Femur (tissue), 1 donor: ENCODE results near the gene CTNNBIP1.
"Not testable (repeated sequence)": the region's sequence is repeated elsewhere in the genome, so short reads cannot be mapped to it uniquely, and the experiment has no call there.

Source experiments
- DNase-seq: peaks from one replicate; pipeline ENCODE4 v3.0.0-alpha.2; 2017

Gene CTNNBIP1, protein sequence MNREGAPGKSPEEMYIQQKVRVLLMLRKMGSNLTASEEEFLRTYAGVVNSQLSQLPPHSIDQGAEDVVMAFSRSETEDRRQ

DNA sequence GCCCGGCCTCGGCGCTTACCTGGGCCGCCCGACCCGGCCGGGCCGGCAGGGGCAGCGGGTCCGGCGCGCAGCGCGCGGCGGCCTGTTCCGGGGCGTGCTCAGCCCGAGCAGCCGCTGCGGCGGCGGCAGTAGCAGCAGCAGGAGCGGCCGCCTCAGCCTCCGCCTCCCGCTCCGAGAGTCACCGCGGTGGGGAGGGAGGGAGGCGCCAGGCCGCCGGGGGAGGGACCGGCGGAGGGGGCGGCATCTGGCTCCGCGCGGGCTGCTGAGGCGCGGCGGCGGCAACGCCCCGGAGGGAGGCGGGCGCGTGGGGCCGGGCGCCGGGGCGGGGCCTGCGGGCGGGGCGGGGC is at the start of gene CTNNBIP1:
TSS of gene CTNNBIP1 (minus strand) at position 194 of the 347 bp plus-strand sequence. CDS start 38,205 bp downstream, outside the sequence.
- DNase-seq = no peak

DNA sequence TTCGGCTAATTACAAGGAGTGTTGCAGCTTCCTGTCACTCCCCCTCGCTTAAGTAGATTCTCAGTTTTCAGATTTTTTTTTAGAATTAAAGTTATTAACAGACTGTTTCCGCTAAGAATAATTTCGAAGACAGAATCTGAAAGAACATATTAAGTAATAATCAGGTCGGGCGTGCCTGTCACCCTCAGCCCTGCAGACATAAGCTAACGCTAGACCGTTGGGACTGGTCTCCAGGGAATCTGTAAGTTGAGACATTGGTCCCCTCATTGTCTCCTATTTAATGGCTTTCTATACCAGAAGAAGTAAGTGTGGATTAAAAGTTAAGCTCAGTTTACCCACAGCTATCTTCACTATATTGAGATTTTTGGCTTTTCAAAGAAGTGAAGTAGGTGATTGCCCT is 47.7 kb upstream of the CTNNBIP1 start:
- DNase-seq = no peak

DNA sequence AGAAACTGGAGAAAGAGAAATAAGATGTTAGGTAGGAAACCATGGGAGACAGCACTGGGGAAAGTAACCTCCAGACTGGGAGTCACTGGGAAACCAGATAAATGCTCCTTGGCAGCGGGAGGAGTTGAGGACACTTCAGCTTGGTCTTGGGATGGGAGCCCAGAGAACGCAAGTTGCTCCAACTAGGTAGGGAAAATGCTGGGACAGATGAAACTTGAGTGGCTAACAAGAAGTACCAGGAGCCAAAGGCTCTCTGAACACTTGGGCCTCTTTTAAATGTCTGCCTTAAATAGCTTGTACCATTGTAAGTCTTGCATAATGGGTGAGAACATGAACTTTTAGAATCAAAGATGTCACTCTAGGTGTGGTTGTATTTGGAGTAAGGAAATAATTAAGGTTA is 36.2 kb upstream of the CTNNBIP1 start:
- no peak for DNase-seq

DNA sequence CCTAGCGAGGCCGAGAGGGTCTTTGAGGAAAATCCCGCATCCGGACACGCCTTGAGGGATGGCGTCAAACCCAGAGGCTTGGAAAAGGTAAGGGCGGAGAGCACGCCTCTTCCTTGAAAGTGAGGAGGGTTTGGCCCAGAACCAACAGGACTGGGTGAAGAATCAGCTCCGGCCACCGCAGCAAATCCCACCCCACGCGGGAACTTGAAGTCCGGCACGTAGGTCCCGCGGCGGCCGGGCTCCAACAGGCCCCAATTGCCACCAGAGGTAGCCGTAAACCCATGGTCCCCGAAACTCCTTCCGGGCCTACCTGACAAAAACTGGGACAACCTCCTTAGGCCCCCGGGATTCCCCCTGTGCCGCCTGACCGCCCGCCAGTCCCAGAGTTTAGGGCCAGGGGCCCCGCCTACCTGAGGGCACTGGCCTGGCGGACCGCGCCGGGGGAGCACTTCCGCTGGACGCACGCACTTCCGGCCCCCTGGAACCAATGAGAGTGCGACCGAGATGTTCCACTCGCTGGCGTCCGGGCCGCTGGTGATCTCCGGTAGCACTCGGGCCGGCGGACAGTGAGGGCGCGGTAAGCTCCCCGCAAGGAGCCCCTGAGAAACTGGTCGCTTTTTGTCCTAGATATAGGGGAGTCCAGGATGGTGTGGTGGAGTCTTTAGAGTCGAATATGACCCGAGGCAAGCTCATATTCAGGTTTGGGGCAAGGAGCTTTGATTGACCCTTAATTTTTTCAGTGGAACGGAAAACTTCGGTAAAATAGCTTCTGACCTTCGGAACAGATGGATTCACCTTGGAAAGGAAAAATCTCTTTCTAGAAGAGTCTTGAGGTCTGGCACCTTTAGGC is 33.1 kb upstream of the CTNNBIP1 start, which contains the start of the genes LZIC and NMNAT1:
TSS of gene LZIC (minus strand) at position 453 of the 850 bp plus-strand sequence. CDS start 6,772 bp downstream, outside the sequence.
TSS of gene NMNAT1 (plus strand) at position 537 of the 850 bp plus-strand sequence. CDS start 28,599 bp downstream, outside the sequence.
- peak; percentile 96 for DNase-seq

DNA sequence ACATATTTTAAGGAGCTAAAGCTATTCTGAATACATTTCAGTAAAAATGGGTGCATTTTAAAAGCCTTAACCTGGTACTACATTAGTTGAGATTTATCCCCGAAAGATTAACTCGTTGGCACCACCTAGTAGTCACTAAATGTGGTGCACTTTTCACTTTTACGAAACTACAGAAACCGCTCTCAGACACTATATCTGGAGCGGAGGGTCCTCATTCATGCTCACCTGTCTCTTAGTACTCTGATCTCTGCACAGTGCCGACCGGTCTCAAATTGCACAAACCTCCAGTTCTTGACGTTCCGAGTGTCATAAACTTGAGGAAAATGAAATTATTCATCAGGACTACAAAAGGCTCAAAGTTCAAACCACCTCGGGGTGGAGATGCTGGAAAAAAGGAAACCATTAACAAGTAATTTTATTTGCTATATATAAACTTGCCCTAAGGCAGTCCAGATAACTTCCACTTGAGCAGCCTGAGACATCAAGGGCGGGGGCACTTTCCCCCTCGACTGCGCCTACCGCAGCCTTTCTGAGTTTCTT is 32.4 kb upstream of the CTNNBIP1 start:
- DNase-seq = no peak

DNA sequence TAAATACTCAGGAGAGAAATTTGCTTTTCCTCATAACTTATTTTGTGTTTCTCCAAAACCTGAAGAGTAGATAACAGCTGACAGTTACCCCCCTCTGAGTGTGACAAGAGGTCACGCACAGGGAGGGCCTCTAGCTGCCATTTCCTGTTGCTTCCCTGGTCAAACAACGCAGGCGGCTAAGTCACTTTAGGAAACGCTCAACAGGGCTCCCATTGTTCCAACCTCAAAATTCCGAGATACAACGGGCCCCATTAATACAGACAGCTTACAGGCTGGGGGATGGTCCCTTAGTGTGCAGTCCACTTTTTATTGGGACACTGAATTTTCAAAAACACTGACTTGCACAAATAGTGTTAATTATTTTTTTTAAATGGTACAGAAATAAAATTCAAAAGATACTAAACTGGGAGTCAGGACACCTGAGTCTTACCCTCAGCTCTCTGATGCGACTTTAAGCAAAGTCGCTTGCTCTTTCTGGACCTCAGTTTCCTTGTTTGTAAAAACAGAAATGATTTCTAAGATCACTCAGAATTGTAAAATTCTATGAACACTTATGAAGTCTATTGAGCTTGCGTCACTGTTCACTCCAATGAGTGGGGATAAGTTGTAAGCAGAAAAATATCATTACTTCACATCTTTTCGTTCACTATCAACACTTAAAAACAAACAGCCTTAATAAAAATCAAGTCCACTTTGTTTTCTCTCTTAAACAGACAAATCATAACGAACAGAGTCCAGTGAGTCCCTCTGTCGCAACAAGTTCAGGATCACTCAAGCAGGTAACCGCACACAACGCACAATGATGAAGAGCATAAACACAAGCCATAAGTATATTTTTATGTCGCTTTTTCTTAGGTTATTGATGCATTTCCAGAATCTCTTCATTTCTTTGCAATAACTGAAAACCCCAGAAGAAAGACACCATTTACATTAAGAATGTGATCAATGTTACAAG is 19.6 kb upstream of the CTNNBIP1 start:
- DNase-seq = no peak

DNA sequence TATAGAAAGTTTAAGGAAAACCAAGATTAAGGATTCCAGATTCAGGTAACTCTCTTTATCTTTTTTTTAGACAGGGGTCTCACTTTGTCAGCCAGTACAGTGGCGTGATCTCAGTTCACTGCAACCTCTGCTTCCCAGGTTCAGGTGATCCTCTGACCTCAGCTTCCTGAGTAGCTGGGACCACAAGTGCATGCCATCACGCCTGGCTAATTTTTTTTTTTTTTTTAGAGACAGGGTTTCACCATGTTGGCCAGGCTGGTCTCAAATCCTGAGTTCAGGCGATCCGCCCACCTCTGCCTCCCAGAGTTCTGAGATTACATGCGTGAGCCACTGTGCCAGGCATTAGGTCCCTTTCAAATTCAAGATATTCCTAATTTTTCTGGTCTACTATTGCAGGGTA is 17.2 kb upstream of the CTNNBIP1 start:
- DNase-seq = no peak

DNA sequence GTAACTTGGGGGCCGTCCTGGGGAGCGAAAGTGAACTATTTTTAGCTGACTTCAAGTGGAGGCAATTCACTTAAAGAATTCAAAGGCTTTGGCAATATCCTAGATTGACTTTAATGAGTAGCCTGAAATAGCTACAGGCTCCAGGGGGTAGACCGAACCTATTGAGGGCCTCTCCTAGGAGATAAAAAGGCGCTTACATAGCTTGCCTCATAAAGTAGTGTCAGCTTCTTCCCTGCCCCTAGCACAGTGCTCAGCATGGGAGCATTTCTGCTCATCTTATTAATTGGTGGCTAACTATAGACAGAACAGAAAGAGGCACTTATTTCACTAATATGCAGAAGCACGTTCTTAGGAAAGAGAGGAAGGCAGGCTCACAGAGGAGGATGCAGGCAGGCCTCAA is 12.3 kb upstream of the CTNNBIP1 start:
- no peak for DNase-seq

DNA sequence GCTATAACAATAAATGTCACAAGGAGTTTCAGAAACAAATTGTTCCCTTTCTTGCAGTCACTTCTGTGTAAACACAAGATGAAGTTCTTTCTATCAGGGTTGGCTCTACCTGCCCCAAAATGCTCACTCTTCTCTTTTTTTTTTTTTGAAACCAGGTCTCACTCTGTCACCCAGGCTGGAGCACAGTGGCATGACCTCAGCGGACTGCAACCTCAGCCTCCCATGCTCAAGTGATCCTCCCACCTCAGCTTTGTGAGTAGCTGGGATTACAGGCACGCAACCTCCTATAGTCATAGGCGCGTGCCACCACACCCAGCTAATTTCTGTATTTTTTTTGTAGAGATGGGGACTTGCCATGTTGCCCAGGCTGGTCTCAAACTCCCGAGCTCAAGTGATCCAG is 10.5 kb upstream of the CTNNBIP1 start:
- no peak for DNase-seq

DNA sequence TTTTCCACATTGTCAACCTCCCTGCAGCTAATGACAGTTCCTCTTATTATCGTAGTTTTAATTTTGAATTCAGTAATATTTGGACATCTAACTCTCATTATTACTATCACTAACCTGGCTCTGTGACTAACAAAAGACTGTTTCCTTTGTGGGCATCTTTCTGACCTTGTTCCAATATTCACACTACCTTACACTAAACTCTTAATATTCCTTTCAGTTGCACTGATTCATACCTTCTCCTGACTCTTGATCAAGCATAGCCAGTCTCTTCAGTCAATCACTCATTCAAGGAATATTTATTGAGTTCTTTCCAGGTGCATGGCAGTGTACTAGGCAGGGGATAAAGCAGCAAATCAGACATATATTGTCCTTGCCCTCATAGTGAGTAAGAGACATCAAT is 7.8 kb upstream of the CTNNBIP1 start:
- DNase-seq = no peak

DNA sequence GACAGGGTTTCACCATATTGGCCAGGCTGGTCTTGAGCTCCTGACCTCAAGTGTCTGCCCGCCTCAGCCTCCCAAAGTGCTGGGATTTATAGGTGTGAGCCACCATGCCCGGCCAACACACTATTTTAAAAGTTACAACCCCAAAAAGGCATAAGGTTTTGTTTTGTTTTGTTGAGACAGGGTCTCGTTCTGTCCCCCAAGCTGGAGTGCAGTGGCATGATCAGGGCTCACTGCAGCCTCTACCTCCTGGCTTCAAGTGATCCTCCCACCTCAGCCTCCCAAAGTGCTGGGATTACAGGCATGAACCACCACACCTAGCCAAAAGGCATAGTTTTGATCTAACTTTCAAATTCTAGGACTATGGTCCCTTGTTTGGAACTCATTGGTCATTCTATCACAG is 7.4 kb upstream of the CTNNBIP1 start:
- DNase-seq = not testable (repeated sequence)

DNA sequence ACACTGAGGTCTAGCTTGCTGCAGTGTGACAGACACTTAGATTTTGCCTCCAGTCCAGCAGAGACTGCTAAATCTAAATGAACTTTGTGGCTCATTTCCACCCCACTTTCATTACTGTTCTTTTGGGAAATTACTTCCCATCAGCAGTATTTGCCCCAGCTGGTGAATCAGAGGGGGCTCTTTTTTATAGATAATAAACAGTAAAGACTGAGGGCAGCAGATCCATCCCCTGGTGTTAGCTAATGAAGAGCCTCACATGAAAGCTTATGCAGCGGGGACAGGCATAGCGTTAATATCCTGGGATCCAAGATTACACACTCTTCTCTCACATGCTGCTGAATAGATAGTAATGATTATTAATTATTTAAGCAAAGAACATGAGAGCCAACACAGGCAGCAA is 6.4 kb upstream of the CTNNBIP1 start:
- DNase-seq = no peak

DNA sequence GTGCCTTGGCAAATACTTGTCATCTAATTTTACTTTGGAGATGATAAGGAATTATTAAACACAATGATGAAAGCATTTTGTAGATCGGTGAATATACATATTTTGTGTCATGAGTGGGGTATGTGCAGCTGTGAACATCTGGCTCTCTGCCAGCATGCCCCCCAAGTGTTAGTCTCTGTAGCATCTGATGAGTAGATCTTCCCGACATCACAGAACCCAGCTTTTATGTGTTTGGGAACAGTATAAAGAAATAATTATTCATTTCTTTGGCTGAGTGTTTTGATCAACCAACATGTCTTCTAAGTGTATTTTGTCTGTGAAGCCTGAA is 4.5 kb upstream of the CTNNBIP1 start:
- no peak for DNase-seq

DNA sequence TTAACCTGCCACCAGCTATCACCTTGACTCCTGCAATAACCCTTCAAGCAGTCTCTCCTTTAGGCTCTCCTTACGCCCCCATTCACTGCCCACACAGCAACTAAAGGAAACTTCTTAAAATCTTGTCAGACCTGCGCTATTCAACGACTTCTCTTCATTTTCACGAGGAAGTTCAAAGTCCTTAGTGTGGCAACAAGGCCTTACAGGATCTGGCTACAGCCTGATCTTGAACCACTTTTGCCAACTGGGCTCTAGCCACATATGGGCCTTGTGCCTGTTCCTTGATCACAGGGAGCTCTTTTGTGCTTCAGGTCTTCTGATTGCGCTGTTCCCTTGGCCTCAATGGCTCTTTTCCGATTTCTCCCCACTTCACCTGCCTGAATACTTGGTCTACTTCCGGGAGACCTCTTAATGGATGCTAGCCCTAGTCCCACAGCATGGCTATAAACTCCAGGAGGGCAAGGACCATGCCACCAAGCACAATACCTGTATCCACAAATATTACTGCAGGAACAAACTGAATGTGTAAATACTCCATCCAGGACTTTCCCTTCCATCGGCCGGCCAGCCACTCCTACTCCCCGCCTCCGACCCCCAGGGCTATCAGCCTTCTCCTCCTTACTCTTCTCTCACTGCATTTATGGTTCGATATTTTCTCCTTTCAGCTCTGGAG is 2.3 kb upstream of the CTNNBIP1 start:
- no peak for DNase-seq

DNA sequence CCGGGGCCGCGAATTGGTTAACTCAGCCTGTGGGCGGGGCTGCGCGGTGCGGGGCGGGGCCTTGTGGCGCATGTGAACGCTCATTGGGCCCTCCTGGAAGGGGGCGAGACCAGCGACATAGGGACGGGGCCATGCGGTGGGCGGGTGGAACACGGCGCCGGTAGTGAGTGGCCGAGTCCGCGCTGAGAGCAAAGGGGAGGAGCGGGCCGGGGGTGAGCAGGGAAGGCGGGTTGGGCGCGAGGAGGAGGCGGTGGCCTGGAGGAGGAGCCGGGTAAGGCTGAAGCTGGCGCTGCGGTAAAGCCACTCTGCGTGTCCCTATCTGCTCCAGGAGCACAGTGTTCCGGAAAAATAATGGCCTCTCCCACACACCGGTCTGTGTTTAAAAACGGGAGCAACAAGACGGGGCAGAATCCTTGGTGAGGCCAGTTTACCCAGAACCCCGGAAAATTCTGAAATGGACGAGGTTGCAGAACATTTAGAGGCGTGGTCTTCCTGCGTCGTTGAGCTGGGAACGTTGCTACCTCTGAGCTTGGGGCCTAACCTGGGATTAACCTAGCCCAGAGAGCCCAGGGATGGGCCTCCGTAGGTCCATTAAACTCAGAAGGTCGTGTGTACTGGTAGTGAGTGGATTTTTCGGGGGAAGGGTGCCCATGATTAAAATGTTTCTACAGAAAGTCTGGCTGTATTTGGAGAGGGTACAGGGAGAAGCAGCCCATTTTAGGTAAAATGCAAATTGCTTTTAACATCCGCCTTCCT is 532 bp upstream of the CTNNBIP1 start:
- DNase-seq = peak; percentile 100

DNA sequence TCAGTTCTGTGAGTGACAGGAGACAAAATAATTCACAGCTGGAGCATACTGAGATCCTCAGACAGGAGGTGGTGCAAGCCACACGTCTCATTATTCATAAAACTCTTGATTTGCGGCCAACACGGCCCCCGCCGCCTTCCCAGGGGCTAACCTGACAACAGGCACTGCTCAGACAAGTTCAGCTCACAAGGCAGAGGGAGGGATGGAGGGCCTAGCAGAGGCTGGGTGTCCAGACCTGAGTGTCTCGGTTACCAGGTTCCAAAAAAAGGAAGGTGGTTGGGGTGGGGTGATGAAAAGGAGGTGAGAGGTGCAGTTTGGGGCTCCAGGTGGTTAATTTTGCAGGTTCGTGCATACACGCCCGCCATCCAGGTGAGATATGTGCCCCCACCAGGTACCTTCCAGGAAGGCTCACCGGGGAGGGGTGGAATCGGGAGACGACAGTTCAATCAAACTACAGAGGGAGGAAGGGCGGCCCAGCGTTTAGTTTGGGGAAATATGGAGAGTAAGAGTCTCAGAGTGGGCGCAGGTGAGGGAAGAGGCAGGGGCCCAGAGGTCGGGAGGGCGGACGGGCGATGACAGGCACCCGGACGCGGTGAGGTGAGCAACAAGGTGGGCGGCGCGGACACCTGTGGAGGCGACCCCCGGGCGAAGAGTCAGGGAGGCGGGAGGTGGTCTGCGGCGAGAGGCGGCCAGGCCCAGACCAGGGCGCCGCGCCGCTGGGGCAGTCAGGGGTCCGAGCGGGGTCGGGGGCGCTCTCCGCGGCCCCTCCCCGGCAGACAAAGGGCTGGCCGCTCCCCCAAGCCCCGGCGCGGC is 629 bp downstream of the CTNNBIP1 start:
- DNase-seq = peak; percentile 43

DNA sequence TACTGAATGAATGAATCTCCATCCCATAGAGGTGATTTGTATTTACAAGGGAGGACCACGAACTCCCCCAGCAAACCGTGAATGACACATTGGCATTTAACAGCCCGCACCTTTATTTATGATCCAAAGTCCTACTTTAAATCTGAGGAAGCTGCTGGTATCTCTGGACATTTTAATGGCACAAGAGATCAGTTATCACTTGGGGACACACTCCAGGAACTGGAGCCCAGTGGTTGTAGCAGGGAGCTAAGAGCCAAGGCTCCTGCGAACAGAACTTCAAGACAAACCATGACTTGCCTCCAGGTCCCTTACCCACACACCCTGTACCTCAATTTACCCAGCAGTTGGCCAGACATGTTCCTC is 1.2 kb downstream of the CTNNBIP1 start:
- no peak for DNase-seq

DNA sequence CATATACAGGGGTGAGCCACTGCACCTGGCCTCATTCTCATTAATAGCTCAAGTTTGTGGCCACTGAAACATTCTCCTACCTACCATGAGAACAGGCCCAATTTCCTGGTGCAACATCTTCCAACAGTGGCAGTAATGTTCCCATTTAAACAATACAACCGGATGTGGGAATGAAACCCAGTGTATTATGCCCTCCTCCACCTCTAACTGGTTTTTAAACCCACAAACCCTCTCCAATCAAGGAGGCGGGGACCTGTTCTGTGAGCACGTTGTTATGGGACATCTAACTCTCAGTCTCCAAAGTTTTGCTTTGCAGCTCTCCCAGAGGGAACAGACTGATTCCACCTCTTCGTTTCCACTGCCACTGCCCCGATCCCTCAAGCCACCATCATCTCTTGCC is 2.6 kb downstream of the CTNNBIP1 start:
- DNase-seq = no peak

DNA sequence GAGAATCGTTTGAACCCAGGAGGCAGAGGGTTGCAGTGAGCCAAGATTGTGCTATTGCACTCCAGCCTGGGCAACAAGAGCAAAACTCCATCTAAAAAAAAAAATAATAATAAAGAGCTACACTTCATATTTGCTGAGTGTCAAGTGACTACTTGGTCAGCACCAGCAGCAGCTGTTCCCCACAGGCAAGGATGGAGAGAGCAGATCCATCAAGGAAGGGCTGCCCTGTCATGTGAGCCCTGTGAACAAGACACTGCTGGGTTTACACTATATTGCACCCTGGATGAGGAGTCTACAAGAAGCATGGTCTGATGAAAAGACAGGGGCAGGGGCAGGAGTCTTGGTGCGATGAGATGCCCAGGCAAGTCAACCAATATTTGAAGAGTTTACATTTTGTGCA is 3.6 kb downstream of the CTNNBIP1 start:
- DNase-seq = no peak

DNA sequence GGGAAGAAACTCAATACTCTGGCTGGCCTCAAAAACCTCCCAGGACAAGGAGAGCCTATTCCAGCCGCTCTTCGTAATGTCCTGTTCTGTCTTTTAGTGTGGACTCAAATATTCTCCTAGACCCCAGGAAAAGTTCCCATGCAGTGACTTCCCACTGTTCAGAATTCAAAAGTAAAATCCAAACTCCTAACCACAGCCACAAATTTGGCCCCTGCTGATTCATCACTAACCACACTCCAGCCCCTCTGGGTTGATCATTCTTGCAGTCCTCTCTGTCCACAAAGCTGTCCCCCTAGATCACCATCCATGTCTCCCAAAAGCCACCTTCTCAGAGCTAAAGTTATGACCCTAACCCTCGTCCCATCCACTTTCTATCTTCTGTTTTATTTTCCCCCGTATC is 5.1 kb downstream of the CTNNBIP1 start:
- no peak for DNase-seq

DNA sequence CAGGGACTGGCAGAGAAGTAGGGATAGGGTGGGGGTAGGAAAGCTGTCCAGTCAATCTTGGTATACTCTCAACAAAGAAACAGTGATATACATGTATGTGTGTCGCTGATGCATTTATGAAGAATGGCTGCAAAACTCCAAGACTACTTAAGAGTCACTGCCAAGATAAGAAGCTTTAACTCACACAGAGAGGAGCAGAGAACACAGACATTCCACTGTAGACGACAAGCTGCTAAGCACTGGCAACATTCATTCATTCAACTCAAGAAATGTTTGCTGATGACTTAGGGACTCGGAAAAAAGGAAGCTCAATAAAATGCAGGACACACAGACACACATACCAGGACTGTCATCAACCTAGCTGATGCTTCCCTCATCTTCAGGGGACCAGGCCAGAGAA is 5.5 kb downstream of the CTNNBIP1 start:
- DNase-seq = no peak
